ENCODE data around the gene HIRA.
"Not testable (repeated sequence)": the region's sequence is repeated elsewhere in the genome, so short reads cannot be mapped to it uniquely, and the experiment has no call there.

HIRA gene

DNA sequence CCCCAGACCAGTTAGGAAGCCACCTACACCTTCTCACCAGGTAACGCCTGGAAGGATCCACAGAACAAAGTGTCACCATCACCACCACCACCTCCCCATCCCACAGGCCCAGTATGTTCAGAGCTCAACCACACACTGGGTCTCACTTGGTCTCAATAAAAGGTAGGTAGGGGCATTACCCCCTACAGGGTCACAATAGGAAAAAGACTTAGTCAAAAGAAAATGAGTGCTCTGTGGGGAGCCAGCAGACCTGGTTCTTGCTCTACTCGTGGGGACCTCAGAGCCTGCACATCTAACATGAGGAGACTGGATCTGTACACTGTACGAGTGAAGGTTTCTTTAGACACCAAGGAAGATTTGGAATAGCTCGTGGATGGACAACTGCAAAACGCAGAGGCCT is 49.3 kb downstream of the HIRA start:
- DNase-seq = no peak

GRCh38 chr22:19378344-19378674 is 53.2 kb downstream of the HIRA start:
- DNase-seq = no peak

- DNase-seq = no peak
Observed at GRCh38 chr22:19377565-19378343, 53.8 kb downstream of the HIRA start.

DNA sequence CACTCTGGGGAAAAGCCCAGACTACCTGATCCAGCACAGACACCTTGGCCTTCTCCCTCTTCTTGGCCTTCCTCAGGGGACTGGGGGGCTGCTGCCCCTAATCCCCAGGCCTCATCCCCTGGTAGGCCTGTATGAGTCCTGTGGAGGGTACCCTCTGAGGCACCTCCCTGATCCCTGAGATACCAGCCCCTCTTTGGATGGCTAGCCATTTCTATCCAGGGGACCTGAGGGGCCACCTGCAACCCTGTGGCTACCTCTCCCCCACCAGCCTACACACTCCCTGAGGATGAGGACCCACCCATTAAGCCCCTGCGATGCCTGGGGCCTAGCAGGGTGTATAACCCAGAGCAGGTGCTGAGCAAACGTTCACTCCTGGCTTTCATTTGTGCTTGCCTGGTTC is 54.6 kb downstream of the HIRA start:
- DNase-seq = no peak

DNA sequence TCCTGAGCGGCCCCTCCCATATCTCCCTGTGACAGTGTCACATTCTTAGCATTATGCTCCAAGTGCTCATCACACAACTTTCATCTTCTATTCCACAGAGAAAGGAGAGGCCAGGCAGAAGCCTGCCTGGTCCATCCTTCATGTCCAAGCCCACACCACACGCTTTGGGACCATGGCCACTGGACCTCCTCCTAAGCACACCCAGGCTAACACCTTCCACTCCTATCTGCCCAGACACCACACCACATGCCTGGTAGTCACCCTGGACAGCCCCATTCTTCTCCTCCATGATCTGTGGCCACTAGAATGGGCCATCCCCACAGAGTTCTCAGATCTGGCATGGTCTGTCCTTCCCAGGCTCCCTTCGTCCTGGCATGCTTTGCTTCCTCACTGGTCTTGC is 55.3 kb downstream of the HIRA start:
- DNase-seq = no peak

DNA sequence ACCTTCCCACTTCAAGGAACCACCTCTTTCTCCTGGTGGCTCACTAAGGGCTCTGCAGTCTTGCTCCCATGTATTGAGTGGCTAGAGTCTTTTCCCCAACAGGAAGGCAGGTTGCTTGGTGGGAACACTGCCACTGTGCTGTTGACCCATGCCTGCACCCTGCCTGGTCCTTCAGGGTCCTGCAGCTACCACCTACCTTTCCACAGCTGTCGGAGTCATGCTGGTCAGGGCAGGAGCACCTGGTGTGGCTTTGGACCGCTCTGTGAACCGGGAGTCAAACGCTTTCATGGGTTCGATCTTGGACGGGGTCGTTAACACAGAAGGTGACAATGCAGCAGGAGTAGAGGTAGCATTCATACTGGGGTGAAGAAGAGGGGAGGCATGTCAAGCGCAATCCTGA is 56.1 kb downstream of the HIRA start:
- DNase-seq = no peak

GRCh38 chr22:19374410-19374809 is 57.1 kb downstream of the HIRA start:
- no peak for DNase-seq

- no peak for DNase-seq
Observed at GRCh38 chr22:19373450-19373849, 58.1 kb downstream of the HIRA start.

DNA sequence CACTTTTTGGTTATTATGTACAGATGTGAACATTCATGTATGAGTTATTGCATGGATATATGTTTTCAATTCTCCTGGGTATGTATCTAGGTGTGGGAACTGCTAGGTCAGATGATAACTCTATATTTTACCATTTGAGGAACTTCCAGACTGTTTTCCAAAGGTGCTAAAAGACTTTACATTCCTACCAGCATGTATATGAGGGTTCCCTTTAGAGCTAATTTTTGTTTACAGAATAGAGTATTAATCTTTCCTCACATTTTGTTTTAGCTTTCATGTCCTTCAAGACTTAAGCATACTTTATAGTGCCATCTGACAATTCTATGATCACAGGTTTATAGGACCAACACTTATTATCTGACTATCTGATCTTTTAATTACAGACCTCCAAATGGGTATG is 59.6 kb downstream of the HIRA start:
- DNase-seq = no peak

DNA sequence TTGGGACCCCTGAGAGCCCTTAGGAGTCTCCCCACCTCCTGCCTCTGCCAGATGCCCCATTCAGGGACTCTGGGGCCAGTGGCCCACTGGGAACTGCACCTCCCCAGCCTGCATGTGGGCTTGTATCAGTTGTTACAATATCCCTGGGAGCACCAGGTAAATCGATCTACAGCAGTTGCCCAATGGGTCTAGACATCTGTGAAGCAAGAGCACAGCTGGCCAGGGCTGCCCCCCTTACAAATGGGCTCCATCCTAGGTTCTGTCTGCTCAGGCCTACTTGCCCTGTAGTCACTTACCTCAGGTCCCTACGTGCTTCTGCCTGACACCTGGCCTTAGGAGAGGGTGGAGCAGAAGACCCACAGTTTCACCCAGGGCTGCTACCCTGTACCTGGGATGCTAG is 62.7 kb downstream of the HIRA start:
- no peak for DNase-seq

DNA sequence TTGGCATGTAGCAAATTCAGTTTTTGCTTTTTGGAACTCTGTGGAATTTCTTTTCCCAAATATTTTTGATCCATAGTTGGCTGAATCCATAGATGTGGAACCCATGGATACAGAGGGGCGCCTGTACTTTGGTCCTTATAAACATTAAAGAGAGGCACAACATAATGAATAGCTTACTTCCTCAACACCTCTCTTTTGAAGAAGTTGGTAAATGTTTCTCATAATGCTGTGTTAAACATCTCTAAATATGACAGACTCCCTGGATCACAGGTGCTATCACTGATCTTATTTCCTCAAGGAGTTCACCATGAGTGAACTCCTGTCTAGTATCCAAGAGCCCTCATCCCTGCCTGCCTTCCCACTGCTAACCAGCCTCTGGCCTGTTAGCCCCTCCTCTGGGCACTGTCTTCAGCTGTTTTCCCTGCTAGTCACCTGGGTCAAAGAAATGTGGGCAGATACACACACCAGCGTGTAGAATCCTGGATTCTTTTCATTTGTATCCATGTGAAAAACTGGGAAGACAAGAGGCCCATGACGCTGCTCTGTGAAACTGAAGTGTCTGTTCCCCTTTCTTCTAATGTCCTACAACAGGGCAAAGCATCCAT is 63.7 kb downstream of the HIRA start:
- no peak for DNase-seq

- DNase-seq = not testable (repeated sequence)
Observed at GRCh38 chr22:19363541-19363940, 68.0 kb downstream of the HIRA start.

DNA sequence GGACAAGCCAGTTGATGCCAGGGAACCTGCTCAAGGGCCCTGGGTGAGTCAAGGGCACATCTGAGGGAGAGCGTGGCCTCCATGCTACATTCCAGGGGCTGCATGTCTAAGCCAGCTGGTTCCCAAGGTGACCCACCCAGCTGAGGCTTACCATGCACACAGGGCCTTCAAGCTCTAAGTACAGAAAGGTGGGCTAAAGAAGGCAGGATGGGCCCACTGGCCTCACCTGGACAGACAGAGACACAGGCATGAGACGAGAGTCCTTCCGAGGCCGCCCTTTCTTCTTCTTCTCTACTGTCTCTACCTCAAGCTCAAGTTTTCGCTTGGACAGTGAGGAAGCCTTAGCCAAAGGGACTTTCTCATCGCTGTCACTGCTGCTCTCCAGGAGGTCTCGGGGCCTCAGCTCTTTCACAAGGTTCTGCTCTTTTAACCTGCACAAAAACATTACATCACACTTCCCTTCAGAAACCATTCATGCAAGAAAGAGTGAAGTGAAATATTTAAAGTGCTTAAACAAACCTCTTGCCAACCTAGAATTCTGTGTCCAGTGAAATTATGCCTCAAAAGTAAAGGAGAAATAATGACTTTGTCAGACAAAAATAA is 69.9 kb downstream of the HIRA start:
- DNase-seq = no peak

GRCh38 chr22:19360862-19361261 is 70.7 kb downstream of the HIRA start:
- no peak for DNase-seq

- no peak for DNase-seq
Observed at GRCh38 chr22:19360300-19360792, 71.2 kb downstream of the HIRA start.

DNA sequence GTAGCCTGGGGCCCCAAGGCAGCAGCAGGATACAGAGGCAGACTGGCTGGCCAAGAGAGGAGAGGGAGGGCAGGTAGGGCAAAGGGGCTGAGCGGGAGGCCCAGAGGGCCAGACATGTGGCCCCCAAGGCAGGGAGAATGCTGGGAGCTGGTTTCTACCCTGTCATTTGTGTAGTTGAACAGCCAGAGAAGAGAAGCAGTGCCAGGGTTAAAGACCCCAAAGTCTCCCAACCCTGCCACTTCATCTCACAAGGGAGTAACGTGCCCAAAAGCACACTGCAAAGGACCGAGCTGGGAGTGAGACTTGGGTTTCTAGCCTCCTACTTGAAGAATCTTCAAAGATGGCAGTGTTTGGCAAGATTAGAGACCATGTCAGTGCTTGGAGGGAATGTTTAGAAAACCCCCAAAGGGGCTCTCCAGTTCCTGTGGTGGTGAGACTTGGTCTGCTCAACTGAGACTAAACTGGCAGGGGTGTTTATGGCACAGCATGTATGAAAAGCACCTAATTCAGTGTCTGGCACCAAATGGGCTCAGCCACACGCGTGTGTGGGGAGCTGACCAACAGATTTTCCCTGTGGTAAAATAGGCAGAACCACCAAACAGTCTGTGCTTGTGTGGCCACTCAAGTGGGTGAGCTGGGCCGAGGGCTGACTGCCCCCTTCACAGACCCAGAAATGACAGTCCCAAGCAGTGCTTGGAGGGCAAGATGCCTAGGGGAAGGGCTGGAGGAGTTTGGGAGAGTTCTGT is 71.8 kb downstream of the HIRA start:
- DNase-seq = no peak

DNA sequence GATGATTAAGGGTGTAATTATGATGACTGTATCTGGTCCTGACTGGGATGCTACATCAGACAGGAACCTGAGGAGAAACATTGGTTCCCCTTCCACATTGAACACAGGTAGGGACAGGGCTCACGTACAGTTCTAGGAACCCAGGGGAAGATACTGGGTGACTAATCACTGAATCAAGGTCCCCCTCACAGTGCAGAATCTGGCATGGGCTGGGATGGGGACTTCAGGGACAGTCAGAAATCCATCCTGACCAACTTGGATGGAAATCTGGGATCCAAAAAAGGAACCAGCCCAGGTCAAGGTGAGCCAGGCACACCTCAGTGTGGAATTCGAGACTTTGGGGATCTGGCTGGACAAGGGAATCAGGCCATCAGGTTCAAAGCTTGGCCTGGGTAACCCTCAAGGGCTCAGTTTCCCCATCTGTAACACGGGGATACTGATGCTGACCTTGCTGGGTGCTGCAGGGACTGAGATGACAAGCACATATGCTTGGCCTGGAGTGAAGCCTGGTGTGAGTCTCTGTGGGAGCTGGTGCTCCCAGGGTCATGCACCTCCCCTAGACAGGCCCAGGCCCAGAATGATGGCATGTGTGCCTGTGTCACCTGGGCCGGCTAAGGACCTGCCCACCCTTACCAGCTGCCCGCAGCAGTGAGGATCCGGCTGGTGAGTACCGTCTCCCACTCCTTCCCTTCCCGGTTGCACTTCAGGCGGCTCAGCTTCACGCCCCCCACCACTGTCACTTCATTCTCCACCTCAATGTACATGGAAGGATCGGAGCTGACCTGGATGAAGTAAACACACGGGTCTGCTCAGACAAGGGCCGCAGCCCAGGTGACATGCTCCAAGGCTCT is 72.6 kb downstream of the HIRA start:
- DNase-seq = no peak

GRCh38 chr22:19358195-19358594 is 73.3 kb downstream of the HIRA start:
- DNase-seq = no peak

DNA sequence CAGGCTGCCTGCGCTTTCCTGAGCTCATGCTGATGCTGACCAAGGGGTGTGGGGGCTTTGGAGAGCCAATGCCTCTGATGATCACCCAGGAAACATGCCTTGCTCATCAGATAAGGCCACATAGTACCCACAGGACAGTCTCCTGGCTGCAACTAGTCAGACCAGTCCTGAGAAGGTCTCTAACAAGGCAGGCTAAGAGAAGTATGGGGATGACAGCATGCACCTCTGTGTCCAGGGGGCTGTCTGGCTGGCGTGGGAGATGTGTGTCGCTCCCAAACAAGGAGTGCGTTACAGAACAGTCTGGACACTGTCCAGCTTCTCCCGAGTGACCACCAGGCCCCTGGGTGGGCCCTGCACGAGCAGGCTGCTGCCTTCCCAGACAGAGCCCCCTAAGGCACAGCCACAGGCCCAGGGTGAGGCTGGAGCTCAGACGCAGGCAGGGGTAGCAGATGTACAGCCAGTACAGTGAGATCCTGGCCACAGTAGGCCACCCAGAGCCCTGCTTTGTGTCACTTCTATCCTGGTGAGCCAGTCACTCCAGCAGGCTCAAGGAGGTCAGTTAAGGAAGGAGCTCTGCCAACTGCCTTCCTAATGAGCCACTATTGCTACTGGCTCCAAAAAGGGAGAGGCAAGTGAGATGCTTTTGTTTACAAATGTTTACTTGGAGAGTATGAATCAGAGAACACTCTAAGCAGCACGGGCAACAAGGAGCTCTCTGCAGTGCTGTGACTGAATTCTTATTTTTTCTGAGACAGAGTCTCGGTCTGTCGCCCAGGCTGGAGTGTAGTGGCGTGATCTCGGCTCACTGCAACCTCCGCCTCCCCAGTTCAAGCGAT is 74.0 kb downstream of the HIRA start:
- no peak for DNase-seq

DNA sequence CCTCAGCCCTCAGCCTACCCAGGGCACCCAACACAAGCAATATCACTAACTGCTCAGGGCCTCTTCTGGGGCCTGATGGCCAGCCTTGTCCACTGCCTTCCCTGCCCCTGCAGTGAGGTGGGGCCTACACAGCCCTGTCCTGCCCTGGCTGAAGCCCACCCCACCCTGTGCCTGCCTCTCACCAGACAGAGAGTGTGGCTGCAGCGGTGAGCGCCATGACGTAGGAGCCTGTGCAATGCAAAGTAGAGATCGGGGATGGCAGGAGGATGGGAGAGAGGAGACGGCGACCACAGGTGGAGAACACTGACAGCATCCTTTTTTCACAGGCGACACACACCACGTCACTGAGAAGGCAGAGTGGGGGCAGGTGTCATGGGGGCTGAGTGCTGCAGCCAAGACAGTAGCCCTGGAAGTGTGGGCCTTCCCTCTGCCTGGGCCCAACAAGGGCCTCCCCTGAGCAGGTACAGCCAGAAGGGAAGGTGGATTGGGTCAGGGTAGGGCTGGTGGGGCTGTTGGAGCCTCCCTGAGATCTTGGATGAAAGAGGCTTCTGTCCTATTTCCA is 74.7 kb downstream of the HIRA start:
- DNase-seq = no peak

GRCh38 chr22:19355413-19356157 is 75.9 kb downstream of the HIRA start:
- DNase-seq = no peak
